HuH-7.5 (cell line): Measurements from ENCODE around the gene KRT33B.
A peak's percentile ranks its signal among the peaks of the same experiment; 100 is the strongest.
"Not testable (repeated sequence)": the region's sequence is repeated elsewhere in the genome, so short reads cannot be mapped to it uniquely, and the experiment has no call there.

ENCODE experiments used
- DNase-seq: peaks from one replicate; pipeline ENCODE4 v3.0.0; 2011; ENCODE audit warnings: low spot score

Gene KRT33B

GRCh38 chr17:41393294-41393693, 23.7 kb upstream of the KRT33B start:
- DNase-seq, result no peak

- DNase-seq, result no peak
These were observed 22.7 kb upstream of the KRT33B start for GRCh38 chr17:41392278-41392677.

GRCh38 chr17:41391535-41391934, 21.9 kb upstream of the KRT33B start:
- no peak for DNase-seq

- DNase-seq, result no peak
These were observed 20.9 kb upstream of the KRT33B start for GRCh38 chr17:41390411-41390938.

- no peak for DNase-seq
These were observed 18.1 kb upstream of the KRT33B start for GRCh38 chr17:41387670-41388069.

GRCh38 chr17:41386227-41386626, 16.6 kb upstream of the KRT33B start:
- no peak for DNase-seq

- DNase-seq, result peak; percentile 17
These were observed 14.1 kb upstream of the KRT33B start for GRCh38 chr17:41383690-41384089.

GRCh38 chr17:41382394-41382793, 12.8 kb upstream of the KRT33B start:
- no peak for DNase-seq

GRCh38 chr17:41381943-41382342, 12.3 kb upstream of the KRT33B start, which contains the start of gene KRT34:
Gene KRT34, minus strand, starts transcription at chr17:41382306. Its CDS starts 60 bp downstream, at chr17:41382246.
- not testable (repeated sequence) for DNase-seq

GRCh38 chr17:41380091-41380490, 10.5 kb upstream of the KRT33B start:
- DNase-seq, result not testable (repeated sequence)

GRCh38 chr17:41377546-41377945, 7.9 kb upstream of the KRT33B start:
- DNase-seq, result no peak

GRCh38 chr17:41369023-41369422, 590 bp downstream of the KRT33B start:
- DNase-seq, result no peak

GRCh38 chr17:41367426-41368075, 2.1 kb downstream of the KRT33B start:
- no peak for DNase-seq

- no peak for DNase-seq
These were observed 3.5 kb downstream of the KRT33B start for GRCh38 chr17:41366070-41366469.

- DNase-seq, result no peak
These were observed 5.7 kb downstream of the KRT33B start for GRCh38 chr17:41363881-41364280.

- DNase-seq, result no peak
These were observed 9.2 kb downstream of the KRT33B start for GRCh38 chr17:41360296-41360995.

GRCh38 chr17:41354536-41354935, 15.1 kb downstream of the KRT33B start:
- no peak for DNase-seq

GRCh38 chr17:41352597-41353366, 16.8 kb downstream of the KRT33B start:
- no peak for DNase-seq

- DNase-seq, result no peak
These were observed 18.4 kb downstream of the KRT33B start for GRCh38 chr17:41351177-41351576.

- DNase-seq, result not testable (repeated sequence)
These were observed 19.2 kb downstream of the KRT33B start, which contains the start of gene KRT33A for GRCh38 chr17:41350381-41350878. Gene KRT33A, minus strand, starts transcription at chr17:41350828. Its CDS starts 61 bp downstream, at chr17:41350767.

- DNase-seq, result no peak
These were observed 21.5 kb downstream of the KRT33B start for GRCh38 chr17:41347869-41348760.
